ENCODE measurements around the gene ARL13B.
A peak's percentile ranks its signal among the peaks of the same experiment; 100 is the strongest.
"Not testable (repeated sequence)": the region's sequence is repeated elsewhere in the genome, so short reads cannot be mapped to it uniquely, and the experiment has no call there.

ARL13B gene

DNA sequence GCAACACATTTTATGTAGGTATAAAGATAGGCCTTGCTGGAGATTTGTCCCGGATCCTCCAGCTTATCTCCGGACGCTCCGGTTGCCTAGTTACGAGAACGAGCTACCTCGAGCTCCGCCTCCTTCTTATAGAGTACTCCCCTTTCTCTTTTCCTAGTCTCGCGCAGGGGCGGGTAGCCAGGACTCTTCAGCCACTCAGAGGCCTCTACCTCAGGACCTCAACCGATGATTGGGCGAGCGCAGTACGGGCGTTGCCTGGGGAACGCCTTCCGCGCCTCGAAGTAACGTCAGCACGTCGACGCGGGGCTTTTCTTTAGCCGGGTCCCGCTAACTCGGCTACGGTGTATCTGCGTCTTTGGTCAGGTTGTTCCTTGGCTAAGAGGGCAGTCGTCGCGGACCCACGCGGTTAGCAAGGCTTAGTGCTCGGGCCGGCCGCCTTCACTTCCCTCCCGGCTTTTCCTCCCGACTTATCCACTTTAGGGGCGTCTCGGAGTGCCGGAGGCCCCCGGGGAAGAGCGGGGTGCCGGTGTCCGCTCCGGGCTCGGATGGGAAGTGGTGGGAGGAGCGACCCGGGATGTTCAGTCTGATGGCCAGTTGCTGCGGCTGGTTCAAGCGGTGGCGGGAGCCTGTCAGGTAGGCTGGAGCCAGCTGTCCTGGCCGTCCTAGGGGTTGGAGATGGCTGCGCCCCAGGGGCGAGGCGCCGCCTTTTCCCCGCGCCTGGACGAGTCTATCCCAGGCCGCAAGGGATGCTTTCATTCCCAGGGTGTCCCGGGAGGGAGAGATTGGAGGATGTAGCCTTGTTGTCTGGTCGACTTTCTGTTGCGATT, at the start of gene ARL13B:
ARL13B (plus strand) TSS at position 306 of the 827 bp plus-strand sequence; CDS start at position 575, 269 bp downstream.
- peak; percentile 91 for DNase-seq

DNA sequence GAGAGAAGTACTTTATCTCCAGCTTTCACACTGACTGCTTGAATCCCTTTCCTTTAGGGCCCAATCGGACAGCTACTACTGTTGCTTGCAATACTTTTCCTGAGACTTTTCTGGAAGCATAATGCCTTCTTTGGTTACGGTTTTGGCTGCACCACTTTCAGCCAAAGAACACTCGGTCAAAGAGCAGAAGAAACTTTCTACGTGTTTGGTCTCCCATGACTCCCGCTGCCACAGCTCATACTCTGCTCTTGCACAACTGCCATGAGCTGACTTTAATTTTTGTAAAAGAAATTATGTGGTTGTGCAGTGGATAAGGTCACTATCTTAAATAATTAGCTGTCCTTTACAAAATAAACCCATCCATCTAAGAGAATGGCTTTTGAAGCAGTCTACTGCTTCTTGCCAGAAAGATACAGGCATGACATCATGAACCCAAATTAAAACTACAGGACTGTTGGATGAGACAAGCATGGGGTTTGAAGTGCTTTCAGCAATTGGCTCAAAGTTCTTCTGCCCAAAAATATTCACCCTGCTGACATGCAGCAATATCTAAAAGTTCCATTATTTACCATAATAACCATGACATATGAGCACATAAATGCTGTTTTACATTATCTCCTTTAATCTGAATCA, 48.2 kb upstream of the ARL13B start:
- no peak for DNase-seq

DNA sequence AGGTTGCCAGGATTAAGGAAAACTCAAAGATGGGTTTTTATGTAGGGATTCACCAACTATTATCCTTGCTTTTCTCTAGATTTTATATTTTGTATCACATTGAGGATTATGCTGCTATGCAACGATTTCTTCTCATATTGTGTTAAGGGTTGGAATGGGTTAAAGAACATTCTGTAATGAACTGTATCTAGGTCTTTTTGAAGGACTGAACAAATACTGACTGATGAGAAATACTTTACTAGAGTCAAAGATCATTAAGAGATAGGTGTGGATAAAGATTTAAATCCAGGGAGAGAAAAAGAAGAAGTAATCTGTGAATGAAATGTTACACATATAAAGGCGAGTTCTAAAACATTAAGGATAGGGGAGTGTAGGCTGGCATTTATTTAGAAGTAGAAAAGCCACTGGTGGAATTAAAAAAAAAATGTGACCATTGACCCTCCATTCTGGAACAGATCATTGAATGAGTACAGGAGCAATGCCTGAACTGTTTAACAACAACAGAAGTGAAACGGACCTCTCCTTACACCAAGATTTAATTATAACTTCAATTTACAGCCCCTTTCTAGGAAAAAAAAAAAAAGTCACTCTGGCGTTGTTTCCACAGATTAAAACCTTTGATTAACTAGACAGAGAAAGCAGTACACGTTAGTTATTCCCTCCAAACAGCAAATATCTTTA, 45.4 kb upstream of the ARL13B start:
- DNase-seq = no peak

DNA sequence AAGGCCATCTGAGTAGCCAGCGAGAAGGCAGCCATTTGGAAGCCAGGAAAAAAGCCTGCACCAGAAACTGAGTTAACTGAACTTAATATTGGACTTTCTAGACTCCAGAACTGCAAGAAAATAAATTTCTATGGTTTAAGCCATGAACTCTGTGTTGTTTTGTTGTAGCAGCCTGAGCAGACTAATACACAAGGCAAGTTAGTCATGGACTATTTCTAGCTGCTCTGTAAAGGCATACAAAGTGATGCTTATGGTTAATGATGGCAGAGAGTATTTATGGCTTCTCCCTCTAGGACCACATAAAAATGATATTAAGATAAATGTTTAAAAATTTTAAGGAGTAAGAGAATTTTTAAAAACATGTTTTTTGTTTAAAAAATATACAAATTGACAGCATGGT, 43.4 kb upstream of the ARL13B start:
- no peak for DNase-seq

DNA sequence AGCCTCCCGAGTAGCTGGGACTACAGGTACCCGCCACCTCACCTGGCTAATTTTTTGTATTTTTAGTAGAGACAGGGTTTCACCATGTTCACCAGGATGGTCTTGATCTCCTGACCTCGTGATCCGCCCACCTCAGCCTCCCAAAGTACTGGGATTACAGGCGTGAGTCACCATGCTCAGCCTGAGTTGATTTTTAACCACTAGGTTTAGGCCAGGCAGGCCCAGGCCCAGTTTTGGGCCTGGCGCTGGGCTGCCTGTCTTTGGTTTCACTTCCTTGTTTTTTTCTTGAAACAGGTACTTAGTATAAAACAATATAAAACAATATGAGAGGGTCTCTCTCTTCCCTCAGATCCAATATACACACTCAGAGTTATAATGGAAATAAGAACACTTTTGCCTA, 42.5 kb upstream of the ARL13B start:
- DNase-seq = not testable (repeated sequence)

DNA sequence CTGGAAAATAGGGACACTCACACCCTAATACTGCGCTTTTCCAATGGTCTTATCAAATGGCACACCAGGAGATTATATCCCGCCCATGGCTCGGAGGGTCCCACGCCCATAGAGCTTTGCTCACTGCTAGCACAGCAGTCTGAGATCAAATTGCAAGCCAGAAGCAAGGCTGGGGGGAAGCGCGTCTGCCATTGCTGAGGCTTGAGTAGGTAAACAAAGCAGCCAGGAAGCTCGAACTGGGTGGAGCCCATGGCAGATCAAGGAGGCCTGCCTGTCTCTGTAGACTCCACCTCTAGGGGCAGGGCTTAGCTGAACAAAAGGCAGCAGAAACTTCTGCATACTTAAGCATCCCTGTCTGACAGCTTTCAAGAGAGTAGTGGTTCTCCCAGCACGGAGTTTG, 30.0 kb upstream of the ARL13B start:
- not testable (repeated sequence) for DNase-seq

DNA sequence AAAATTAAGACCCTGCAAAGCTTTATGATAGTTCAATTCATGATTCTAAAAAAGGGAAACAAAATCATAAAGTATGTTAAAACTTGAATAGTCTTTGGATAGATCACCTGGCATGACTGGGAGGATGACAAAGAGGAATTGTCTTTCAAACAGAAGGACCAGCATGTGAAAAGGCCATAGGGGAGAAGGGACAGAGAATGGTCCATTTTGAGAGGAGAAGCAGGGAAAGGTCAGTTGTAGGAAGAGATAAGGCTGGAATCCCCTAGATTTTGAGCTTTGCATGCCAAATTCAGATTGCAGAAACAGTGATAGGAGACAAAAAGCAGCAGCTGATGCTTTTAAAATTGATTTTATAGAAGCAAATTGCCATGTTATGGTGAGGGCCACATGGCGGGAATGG, 18.9 kb upstream of the ARL13B start:
- no peak for DNase-seq

DNA sequence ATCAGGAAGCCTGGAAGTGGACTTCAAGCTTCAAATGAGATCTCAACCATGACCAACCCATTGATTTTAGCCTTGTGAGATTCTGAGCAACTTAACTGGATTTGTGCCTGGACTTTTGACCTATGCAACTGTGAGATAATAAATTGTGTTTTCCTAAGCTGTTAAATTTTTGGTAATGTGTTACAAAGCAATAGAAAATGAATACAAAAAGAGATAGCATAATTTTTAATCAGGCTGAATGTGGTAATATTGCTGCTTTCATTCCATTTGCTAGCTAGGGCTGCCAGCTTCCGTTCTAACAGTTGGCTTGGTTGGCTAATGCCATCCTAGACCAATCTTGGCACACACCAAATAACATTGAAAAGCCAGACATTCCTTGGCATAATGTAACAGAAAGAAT, 18.5 kb upstream of the ARL13B start:
- DNase-seq = no peak

DNA sequence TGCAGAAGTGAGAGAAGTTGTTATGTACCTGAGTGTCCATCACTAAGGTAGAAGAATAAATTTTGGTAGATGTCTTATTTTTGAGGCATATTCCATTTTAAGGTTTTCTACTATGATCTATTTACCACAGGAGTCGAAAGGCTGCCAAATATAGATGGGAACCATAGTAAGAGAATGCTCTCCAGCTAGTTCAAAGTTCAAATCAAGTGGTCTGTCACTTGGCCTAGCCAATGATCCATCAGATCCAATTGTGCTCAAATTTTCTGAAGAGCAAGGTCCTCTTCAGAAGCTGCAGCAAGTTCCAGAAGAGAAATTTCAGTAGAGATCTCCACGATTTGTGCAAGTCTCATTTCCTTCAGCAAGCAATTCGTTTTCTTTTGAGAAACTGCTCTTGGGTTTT, 17.2 kb upstream of the ARL13B start:
- DNase-seq = no peak

DNA sequence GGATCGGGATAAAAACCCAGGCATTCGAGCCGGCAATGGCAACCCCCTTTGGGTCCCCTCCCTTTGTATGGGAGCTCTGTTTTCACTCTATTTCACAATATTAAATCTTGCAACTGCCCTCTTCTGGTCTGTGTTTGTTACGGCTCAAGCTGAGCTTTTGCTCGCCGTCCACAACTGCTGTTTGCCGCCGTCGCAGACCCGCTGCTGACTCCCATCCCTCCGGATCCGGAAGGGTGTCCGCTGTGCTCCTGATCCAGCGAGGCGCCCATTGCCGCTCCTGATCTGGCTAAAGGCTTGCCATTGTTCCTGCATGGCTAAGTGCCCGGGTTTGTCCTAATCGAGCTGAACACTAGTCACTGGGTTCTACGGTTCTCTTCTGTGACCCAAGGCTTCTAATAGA, 14.8 kb upstream of the ARL13B start:
- DNase-seq = not testable (repeated sequence)

DNA sequence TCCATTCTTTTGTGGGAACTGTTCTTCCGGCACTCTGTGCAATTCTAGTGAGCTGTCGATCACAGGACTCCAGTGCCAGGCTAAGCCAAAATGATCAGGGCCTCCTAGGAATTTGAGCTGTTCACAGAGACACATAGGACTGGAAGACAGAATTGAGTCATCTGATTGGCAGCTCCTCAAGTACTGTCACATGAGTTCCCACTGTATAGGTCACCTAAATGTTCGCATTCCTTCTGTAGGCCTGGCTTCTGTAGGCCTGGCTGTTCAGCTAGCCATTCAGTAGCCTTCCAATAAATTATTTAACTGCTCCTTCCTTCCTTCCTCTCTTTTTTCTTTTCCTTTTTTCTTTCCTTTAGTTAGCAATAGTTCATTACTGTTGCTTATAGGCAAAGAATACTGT, 10.5 kb upstream of the ARL13B start:
- no peak for DNase-seq

DNA sequence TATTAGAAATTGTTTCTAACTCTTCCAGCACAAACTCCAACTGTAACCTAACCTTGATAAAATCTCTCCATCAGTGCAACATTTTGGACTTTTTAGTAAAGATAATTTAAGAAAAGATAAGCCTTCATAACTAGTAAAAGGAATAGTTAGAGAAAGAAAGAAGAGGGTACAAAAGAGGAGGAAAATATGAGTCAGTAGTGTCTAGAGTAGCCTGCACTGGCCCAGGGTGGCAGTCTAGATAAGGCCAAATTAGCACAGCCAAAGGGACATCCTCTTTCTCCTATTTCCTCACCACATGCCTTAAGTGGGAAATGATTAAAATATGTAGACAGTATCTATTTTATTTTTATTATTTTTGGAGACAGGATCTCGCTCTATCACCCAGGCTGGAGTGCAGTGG, 10.0 kb upstream of the ARL13B start:
- DNase-seq = no peak

DNA sequence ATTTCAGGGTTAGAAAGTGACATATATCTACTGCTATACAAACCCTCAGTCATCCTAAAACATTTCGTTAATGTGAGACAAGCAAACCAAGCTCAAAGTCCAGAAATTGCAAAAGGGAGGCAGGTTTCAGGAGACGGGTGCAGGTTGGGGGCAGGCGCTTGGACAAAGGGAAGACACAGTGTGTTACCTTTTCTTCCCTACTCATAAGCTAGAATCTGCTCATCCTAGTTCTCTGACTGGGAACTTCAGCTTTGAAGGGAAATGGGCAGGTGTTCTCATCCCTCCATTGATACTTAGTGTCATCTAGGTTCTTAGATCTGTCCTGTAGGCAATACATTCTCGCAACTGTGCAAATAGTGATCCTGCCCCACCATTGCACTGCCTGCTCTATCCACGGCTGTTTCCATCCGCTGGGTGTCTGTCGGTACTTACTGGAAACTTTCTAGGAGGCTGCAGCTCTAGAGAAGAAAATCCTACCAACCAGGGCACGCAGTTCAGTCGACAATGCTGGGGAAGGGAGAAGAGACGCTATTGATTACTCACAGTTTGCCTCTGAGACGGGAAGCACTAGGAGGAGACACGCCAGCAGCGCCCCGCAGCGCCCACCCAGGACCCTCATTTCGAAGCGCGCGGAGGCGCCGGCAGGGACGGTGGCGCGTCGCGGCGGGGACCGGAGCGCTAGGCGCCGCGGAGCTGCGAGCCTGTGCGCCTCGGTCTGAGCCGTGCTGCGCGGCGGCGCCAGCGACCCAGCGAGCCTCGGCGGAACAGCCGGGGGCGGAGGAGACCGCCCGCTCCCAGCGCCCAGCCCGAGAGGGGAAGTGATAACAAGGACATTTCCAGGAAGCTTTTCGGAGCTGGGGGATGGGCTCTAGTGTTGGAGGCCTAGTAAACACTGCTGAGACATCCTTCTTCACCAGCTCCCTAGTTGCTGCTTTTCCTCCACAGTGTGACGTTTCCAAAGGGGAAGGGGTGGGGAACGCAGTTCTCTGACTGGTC, 6.5 kb upstream of the ARL13B start, which contains the start of gene PROS1:
PROS1 (minus strand) TSS at position 766 of the 996 bp plus-strand sequence; CDS start at position 619, 147 bp downstream.
- peak; percentile 23 for DNase-seq

DNA sequence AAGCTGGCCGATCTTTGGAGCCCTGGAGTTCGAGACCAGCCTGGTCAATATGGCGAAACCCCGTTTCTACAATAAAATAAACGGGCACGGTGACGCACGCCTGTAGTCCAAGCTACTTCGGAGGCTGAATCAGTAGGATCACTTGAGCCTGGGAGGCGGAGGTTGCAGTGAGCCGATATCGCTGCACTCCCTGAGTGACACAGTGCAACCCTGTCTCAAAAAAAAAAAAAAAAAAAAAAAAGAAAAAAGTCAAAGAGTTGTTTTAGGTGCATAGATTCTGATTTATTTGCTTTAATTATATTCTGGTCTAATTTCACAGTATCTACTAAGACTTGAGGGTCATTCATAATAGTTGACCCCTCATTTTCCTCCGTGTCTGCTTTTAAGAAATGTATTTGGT, 1.7 kb downstream of the ARL13B start:
- no peak for DNase-seq

DNA sequence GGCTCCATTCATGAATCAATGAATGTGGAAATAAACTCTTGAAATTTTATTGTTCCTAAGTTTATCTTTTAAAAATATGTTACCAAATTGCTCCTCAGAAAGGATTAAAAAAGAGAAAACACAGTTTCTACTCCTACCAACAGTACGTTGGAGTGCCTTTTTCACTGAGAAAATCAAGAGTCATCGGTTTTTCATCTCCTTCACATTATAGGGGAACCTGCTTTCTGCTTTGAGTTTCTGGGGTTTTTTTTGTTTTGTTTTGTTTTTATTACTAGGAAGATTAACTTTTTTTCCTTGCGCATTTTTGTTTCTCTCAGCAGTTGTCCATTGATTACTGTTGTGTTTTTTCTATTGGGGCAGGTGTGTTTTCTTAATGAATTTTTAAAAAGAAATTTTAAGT, 3.5 kb downstream of the ARL13B start:
- no peak for DNase-seq

DNA sequence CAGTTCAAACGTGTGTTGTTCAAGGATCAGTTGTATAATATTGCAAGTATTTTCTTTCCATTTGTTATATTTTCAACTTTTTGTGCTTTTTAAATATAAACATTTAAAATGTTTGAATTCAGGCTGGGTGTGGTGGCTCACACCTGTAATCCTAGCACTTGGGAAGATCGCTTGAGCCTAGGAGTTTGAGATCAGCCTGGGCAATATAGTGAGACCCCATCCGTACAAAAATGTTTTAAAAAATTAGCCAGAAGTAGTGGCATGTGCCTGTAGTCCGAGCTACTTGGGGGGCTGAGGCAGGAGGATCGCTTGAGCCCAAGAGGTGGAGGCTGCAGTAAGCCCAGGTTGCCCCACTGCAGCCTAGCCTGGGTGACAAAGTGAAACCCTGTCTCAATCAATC, 4.7 kb downstream of the ARL13B start:
- no peak for DNase-seq

DNA sequence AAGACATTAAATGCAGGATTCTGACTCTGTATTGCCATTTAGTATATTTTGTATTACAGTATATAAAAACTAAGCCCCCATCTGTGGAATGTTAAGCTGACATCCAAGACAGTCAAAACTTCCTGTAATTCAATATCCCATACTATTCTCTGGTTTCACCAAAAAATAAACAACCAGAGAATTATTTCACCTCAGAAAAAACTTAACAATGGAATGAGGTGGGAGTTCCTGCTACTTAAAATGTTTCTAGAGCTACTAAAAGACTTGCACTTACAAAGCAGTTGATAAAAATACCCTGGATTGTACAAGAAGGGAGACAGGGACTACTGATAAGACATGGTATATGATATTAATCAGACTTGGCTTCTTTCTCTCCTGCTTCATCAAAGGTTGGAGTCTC, 8.3 kb downstream of the ARL13B start:
- no peak for DNase-seq

DNA sequence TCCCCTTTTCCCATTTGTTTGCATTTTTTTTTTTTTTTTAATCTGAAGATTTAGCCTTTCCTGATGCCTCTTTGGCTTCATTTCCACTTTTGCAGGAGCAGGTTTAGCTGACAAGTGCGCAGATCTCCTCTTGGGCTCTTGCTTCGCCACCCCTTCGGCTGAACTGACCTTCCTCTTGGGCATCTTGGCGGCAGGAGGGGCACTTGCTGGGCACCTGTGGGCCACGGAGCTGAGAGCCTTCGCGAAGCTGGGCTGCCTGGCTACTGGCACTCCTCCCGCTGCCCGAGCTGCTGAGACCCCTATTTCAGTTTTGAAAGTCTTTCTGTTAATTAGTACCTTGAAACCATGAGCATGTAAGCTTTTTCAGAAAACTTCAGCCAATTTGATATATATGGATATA, 8.8 kb downstream of the ARL13B start:
- DNase-seq = no peak

DNA sequence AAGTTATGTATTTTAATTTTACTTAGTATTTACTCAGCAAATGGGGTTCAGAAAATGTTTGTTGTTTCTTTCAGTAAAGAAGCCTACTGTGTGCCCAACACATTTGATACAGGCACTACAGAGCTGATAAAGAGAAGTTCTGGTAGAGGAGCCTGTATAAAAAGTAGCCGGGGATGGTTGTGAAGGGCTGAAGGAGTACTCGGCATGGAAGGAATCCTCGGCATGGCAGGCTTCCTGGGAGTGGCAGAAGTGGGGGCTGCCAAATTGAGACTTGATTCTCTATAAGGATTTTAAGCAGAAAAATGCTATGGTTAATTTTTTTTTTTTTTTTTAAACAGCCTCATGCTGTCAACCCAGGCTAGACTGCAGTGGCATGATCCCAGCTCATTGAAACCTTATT, 9.3 kb downstream of the ARL13B start:
- DNase-seq = no peak

DNA sequence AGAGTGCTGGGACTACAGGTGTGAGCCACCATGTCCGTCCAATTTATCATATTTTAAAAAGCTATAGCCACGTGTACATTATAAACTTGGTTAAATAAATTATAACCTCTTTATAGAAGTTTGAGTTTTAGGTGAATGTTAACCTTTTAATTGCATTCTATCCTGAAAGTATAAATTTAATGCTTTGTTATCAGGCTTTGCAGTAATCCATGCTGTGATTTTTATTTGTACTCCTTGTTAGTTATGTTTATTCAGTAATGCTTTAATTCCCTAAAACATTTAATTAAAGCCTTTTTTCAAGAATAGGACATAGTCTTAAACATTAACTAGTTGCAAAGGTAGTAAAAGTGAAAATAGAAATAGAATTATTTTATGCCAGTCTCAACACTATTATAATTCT, 11.7 kb downstream of the ARL13B start:
- no peak for DNase-seq

DNA sequence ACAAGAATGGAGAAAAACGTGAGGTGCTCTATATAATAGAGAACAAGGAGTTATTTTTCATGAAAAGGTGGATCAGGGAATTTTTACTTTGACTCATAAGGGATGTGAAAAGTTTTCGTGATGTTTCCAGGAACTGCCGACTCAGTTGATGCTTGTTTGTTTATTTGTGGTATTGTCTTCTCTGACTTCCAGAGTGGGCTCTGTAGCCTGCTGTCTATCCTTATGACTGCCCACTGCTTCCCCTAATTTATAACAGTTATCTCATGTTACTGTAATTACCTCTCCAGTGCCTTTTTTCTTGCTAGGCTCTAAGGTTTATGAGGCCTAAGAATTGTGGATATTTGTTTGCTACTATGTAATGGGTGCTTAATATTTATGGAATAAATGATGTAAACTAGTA, 12.3 kb downstream of the ARL13B start:
- no peak for DNase-seq

DNA sequence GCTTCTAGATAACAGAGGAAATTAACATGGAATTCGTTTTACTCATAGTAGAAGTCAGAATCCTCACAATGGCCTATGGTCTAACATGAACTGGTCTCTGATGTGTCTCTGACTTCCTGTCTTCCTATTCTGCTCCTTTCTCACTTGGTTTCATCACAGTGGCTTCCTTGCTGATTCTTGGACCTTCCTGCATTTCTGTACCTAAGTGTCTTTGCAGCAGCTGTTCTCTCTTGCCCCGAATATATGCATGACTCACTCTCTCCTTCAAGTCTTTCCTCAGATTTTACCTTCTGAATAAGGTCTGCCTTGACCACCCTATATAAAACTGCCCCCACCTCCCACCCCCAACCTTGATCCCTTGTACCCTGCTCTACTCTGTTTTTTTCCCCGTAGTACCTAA, 14.1 kb downstream of the ARL13B start:
- DNase-seq = no peak

DNA sequence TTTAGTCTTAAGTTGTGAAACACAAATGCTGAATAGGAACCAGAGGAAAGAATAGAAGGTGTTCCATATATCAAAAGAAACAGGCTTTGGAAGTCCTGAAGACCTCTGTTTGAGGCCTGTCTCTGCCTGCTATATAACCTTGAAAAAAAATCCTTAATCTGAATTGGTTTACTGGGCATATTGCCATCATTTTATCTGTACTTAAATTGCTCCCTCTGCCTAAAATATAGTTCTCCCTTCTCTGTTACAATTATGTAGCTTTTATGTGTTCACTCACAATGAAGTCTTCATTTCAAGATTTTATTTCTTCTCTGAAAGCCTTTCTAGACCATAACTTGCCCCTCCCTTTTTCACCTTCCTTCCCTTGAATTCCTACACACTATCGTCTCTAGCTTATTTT, 21.2 kb downstream of the ARL13B start:
- no peak for DNase-seq
